SK-N-SH (cell line): ENCODE results near the gene KLF15. TPM values are rescaled to one million over a fixed set of nuclear protein-coding genes. Genes with fewer than 3 reads are reported as not detected.

Experiments
- CTCF ChIA-PET: fragments of 300-600, 350-600 bp; formaldehyde crosslinking; extraction: SDS; loops from one replicate; lab custom pipeline; 2021; lab: Yijun Ruan, JAX
- POLR2A ChIA-PET: fragments of 350-600 bp; sonication (Branson Sonifier 250); formaldehyde crosslinking; extraction: SDS; loops from one replicate; lab custom pipeline; 2020; ENCODE audit warnings: antibody characterized with exemption, inconsistent platforms; lab: Yijun Ruan, JAX
- DNase-seq: peaks from one replicate; pipeline ENCODE4 v3.0.0; 2012
- H2AFZ ChIP-seq: fragments of 200-600 bp; sonication (generic); 2 replicates; pipeline ENCODE4 v1.8.1; 2016; ENCODE audit warnings: antibody characterized with exemption, mild to moderate bottlenecking, low read depth
- H3F3A ChIP-seq: fragments of 200-600 bp; sonication (generic); replicated peaks from 2 replicates; pipeline ENCODE3; 2016; ENCODE audit warnings: antibody characterized with exemption, mild to moderate bottlenecking; ENCODE audit not compliant: insufficient read depth
- H3K27ac ChIP-seq, 2 experiments: fragments of 200-500 bp in 1 of 2; fragments of 200-600 bp in 1 of 2; sonication (Bioruptor generic) in 1 of 2; sonication (generic), shearing (Covaris generic) in 1 of 2; 2 replicates each; pipeline versions ENCODE4 v1.5.1 to v1.6.1; 2014 to 2016; ENCODE audit warnings: low read depth in 2 of 2, inconsistent platforms in 1 of 2, low read length in 1 of 2, mild to moderate bottlenecking in 1 of 2, mixed read lengths in 1 of 2
- H3K27me3 ChIP-seq: fragments of 200-600 bp; sonication (generic), shearing (Covaris generic); 2 replicates; pipeline ENCODE4 v1.6.1; 2016; ENCODE audit warnings: mixed run types; ENCODE audit not compliant: insufficient read depth
- H3K36me3 ChIP-seq, 2 experiments: fragments of 200-500 bp in 1 of 2; fragments of 200-600 bp in 1 of 2; sonication (Bioruptor generic) in 1 of 2; sonication (generic) in 1 of 2; replicated peaks in 1 of 2; 2 replicates each; pipeline versions ENCODE3 to v1.5.1; 2014 to 2016; ENCODE audit warnings: low read length in 1 of 2, mild to moderate bottlenecking in 1 of 2; ENCODE audit not compliant: insufficient read depth in 2 of 2, control insufficient read depth in 1 of 2
- H3K4me1 ChIP-seq, 2 experiments: fragments of 200-500 bp in 1 of 2; fragments of 200-600 bp in 1 of 2; sonication (Bioruptor generic) in 1 of 2; sonication (generic), shearing (Covaris generic) in 1 of 2; 2 replicates each; pipeline versions ENCODE4 v1.5.1 to v1.6.1; 2014 to 2016; ENCODE audit warnings: low read depth in 1 of 2, low read length in 1 of 2, mixed run types in 1 of 2; ENCODE audit not compliant: insufficient read depth in 2 of 2, control insufficient read depth in 1 of 2
- H3K4me2 ChIP-seq: fragments of 200-600 bp; sonication (generic), shearing (Covaris generic); 2 replicates; pipeline ENCODE4 v1.6.1; 2017; ENCODE audit warnings: mixed run types
- H3K4me3 ChIP-seq, 2 experiments: fragments of 200-500 bp in 1 of 2; fragments of 200-600 bp in 1 of 2; sonication (Bioruptor generic) in 1 of 2; sonication (generic), shearing (Covaris generic) in 1 of 2; 2 replicates each; pipeline versions ENCODE4 v1.5.1 to v1.8.1; 2014 to 2016; ENCODE audit warnings: low read depth in 2 of 2, inconsistent platforms in 1 of 2, low read length in 1 of 2, mild to moderate bottlenecking in 1 of 2, mixed read lengths in 1 of 2, moderate library complexity in 1 of 2
- H3K79me2 ChIP-seq: fragments of 200-600 bp; sonication (generic); 2 replicates; pipeline ENCODE4 v1.8.1; 2017; ENCODE audit warnings: mild to moderate bottlenecking; ENCODE audit not compliant: insufficient read depth
- H3K9ac ChIP-seq: fragments of 200-600 bp; sonication (generic); 2 replicates; pipeline ENCODE4 v1.6.1; 2017; ENCODE audit warnings: mixed run types
- H3K9me2 ChIP-seq: fragments of 200-600 bp; sonication (generic); 2 replicates; pipeline ENCODE4 v1.6.1; 2017; ENCODE audit warnings: mixed run types
- H3K9me3 ChIP-seq: fragments of 200-600 bp; sonication (generic); 2 replicates; pipeline ENCODE4 v1.6.1; 2017; ENCODE audit warnings: mixed run types, mild to moderate bottlenecking, moderate library complexity
- H4K20me1 ChIP-seq: fragments of 200-600 bp; sonication (generic); 2 replicates; pipeline ENCODE4 v1.6.1; 2017; ENCODE audit warnings: mild to moderate bottlenecking, mixed run types; ENCODE audit not compliant: insufficient read depth
- CHD2 ChIP-seq: fragments of 150-350 bp; IDR thresholded peaks from 2 replicates; pipeline ENCODE4 v1.6.1; 2018; ENCODE audit warnings: low read length; ENCODE audit not compliant: partially characterized antibody
- ELF1 ChIP-seq: IDR thresholded peaks from 2 replicates; pipeline ENCODE4 v1.4.0; 2012
- EP300 ChIP-seq, 2 experiments: IDR thresholded peaks; 2 replicates each; pipeline versions ENCODE4 v1.4.0 to v1.6.1; 2012; ENCODE audit warnings: borderline replicate concordance in 1 of 2, low read depth in 1 of 2, low read length in 1 of 2
- FOSL2 ChIP-seq: IDR thresholded peaks from 2 replicates; pipeline ENCODE4 v1.4.0; 2012; ENCODE audit warnings: low read depth, mild to moderate bottlenecking, moderate library complexity, borderline replicate concordance
- FOXJ3 ChIP-seq: sonication (generic); formaldehyde crosslinking; IDR thresholded peaks from 2 replicates; pipeline ENCODE4 v1.5.1; 2020; ENCODE audit warnings: mild to moderate bottlenecking, missing genetic modification reagents
- FOXM1 ChIP-seq: IDR thresholded peaks from 2 replicates; pipeline ENCODE4 v1.4.0; 2012; ENCODE audit warnings: low read depth, mild to moderate bottlenecking
- JUND ChIP-seq: IDR thresholded peaks from 2 replicates; pipeline ENCODE4 v1.4.0; 2012
- NFIC ChIP-seq: IDR thresholded peaks from 2 replicates; pipeline ENCODE4 v1.4.0; 2012; ENCODE audit warnings: borderline replicate concordance
- NRF1 ChIP-seq: IDR thresholded peaks from 2 replicates; pipeline ENCODE4 v1.6.1; 2012; ENCODE audit warnings: low read depth, mild to moderate bottlenecking, low read length
- POLR2AphosphoS5 ChIP-seq: IDR thresholded peaks from 2 replicates; pipeline ENCODE4 v1.6.1; 2012; ENCODE audit warnings: low read depth, low read length
- RAD21 ChIP-seq: IDR thresholded peaks from 2 replicates; pipeline ENCODE4 v1.6.1; 2012; ENCODE audit warnings: mild to moderate bottlenecking, low read length
- RFX5 ChIP-seq: IDR thresholded peaks from 2 replicates; pipeline ENCODE4 v1.6.1; 2012; ENCODE audit warnings: mild to moderate bottlenecking, improper control_type of control experiment, low read length
- RXRA ChIP-seq: IDR thresholded peaks from 2 replicates; pipeline ENCODE4 v1.4.0; 2012; ENCODE audit warnings: low read depth, mild to moderate bottlenecking, borderline replicate concordance
- SIN3A ChIP-seq: IDR thresholded peaks from 2 replicates; pipeline ENCODE4 v1.6.1; 2012; ENCODE audit warnings: low read depth, mild to moderate bottlenecking, low read length, moderate library complexity, borderline replicate concordance
- SMC3 ChIP-seq: IDR thresholded peaks from 2 replicates; pipeline ENCODE4 v1.6.1; 2012; ENCODE audit warnings: low read depth, low read length, improper control_type of control experiment
- TCF12 ChIP-seq: IDR thresholded peaks from 2 replicates; pipeline ENCODE4 v1.4.0; 2012
- TEAD4 ChIP-seq: IDR thresholded peaks from 2 replicates; pipeline ENCODE4 v1.4.0; 2012; ENCODE audit warnings: mild to moderate bottlenecking, borderline replicate concordance; ENCODE audit not compliant: insufficient read depth
- WGBS: methylation state at CpG from one replicate; pipeline ENCODE4 v1.1.6; 2017; ENCODE audit warnings: low lambda C conversion rate; 5-methylcytosine and 5-hydroxymethylcytosine counted together
- polyA plus RNA-seq, 3 experiments: library from polyadenylated mRNA; depleted of rRNA; stranded (reverse); fragments of >200 nt; gene quantifications; 2 replicates each; pipeline ENCODE4 v1.2.3, GENCODE V29; 2012
- TF ChIP-seq, protein P1 (sequence below): fragments of 150-350 bp; IDR thresholded peaks from 2 replicates; pipeline ENCODE4 v1.6.1; 2017; ENCODE audit warnings: antibody characterized with exemption, low read length, low read depth, borderline replicate concordance
- TF ChIP-seq, protein P2 (sequence below): IDR thresholded peaks from 2 replicates; pipeline ENCODE4 v1.6.1; 2012; ENCODE audit warnings: mild to moderate bottlenecking, low read depth, low read length, moderate library complexity
- TF ChIP-seq, protein P3 (sequence below): IDR thresholded peaks from 2 replicates; pipeline ENCODE4; 2012
- TF ChIP-seq, protein P4 (sequence below): IDR thresholded peaks from 2 replicates; pipeline ENCODE4 v1.4.0; 2012; ENCODE audit warnings: low read depth

The KLF15 gene
- polyA plus RNA-seq, 1 of the 3 experiments (the other 2 are of a cell fraction), result 0.28 TPM

DNA sequence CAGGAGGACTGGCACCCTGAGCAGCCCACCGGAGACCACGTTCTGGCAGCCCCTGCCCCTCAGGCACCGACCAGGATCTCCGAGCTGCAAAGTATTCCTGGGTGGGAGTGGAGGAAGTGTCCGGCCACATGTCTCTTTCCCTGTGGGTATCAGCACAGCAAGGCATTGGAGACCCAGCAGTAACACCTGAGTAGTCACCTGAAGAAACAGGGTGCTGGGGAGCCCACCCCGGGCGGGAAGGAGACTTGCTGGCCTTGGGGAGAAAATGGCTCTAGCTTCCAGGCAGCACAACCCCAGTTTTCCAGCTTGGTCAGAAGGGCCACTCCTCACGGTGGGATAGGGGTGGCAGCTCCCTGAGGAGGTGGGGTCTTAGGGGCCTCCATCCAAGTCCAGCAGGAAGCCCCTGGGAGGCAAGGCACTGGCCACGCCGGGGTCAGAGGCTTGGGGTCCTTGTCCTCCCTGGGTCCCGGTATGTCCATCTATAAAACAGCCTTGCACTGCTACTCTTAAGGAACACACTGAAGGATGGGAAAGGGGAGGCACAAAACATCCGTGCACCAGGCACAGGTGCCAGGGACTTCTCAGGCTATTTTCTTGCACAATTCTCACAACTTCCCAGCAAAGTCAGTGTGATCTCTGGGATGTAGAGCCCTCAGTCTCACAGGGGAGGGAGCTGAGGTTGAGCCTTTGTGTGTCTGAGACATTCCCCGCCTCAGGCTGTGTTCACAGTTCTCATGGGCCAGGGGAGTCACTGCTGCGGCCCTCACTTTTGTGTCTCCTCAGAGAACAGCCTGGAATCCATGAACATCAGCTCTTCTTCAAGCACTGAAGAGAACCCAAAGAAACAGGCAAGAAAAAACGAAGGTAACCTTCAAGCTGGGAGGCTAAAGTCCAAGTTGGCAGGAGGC, 49.4 kb upstream of the KLF15 start (continued):
- TF ChIP-seq, protein P1, sequence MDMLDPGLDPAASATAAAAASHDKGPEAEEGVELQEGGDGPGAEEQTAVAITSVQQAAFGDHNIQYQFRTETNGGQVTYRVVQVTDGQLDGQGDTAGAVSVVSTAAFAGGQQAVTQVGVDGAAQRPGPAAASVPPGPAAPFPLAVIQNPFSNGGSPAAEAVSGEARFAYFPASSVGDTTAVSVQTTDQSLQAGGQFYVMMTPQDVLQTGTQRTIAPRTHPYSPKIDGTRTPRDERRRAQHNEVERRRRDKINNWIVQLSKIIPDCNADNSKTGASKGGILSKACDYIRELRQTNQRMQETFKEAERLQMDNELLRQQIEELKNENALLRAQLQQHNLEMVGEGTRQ, result no peak
- TF ChIP-seq FOXJ3 (CRISPR knock-in tag) (no peak), POLR2AphosphoS5 (no peak), TCF12 (no peak), RFX5 (no peak), CHD2 (no peak), TEAD4 (no peak)
- TF ChIP-seq, protein P2, sequence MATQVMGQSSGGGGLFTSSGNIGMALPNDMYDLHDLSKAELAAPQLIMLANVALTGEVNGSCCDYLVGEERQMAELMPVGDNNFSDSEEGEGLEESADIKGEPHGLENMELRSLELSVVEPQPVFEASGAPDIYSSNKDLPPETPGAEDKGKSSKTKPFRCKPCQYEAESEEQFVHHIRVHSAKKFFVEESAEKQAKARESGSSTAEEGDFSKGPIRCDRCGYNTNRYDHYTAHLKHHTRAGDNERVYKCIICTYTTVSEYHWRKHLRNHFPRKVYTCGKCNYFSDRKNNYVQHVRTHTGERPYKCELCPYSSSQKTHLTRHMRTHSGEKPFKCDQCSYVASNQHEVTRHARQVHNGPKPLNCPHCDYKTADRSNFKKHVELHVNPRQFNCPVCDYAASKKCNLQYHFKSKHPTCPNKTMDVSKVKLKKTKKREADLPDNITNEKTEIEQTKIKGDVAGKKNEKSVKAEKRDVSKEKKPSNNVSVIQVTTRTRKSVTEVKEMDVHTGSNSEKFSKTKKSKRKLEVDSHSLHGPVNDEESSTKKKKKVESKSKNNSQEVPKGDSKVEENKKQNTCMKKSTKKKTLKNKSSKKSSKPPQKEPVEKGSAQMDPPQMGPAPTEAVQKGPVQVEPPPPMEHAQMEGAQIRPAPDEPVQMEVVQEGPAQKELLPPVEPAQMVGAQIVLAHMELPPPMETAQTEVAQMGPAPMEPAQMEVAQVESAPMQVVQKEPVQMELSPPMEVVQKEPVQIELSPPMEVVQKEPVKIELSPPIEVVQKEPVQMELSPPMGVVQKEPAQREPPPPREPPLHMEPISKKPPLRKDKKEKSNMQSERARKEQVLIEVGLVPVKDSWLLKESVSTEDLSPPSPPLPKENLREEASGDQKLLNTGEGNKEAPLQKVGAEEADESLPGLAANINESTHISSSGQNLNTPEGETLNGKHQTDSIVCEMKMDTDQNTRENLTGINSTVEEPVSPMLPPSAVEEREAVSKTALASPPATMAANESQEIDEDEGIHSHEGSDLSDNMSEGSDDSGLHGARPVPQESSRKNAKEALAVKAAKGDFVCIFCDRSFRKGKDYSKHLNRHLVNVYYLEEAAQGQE, result no peak
- TF ChIP-seq, protein P3, sequence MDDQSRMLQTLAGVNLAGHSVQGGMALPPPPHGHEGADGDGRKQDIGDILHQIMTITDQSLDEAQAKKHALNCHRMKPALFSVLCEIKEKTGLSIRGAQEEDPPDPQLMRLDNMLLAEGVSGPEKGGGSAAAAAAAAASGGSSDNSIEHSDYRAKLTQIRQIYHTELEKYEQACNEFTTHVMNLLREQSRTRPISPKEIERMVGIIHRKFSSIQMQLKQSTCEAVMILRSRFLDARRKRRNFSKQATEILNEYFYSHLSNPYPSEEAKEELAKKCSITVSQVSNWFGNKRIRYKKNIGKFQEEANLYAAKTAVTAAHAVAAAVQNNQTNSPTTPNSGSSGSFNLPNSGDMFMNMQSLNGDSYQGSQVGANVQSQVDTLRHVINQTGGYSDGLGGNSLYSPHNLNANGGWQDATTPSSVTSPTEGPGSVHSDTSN, result no peak
- TF ChIP-seq, protein P4, sequence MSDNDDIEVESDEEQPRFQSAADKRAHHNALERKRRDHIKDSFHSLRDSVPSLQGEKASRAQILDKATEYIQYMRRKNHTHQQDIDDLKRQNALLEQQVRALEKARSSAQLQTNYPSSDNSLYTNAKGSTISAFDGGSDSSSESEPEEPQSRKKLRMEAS, result no peak

DNA sequence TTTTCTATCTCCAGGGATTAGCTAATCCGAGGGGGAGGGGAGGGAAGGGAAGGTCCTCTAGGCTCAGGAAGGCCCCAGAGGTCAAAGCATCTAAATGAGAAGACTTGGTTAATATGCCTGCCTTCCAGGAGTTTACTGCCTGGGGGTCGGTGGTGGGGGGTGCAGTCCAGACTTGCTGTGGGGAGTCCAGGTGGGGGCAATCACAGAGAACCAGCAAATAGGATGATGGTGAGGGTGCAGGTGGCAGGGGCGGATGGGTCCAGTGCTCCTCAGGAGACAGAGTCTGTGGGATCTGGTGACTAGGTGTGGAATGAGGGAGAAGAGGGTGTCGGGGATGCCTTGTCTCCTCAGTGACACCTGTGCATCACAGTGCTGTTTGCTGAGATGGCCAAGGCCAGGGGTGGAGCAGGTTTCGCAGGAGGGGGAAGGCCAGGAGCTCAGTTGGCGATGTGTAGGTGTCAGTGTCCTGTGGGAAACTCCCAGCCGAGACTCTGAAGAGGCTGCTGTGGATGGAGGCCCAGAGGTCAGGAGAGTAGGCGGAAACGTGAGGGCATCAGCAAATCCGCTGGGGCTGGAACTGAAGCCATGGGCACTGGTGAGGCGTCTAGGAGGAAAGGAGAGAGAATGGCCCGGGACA, 45.6 kb upstream of the KLF15 start:
- Histone ChIP-seq H3K9me2 (no peaks in the 10 kb centered on the region), H2AFZ (no peak overlapping the region), H3K79me2 (no peaks in the 10 kb centered on the region), H3K27ac (no peak overlapping the region), H3K4me2 (no peak overlapping the region), H4K20me1 (no peaks in the 10 kb centered on the region), H3F3A (no peaks in the 10 kb centered on the region), H3K4me3 (no peak overlapping the region), H3K4me1 (peaks cover 0 to 4% of the 10 kb centered on the region in 2 experiments; a peak in 1 of 4 replicates), H3K36me3 (no peaks in the 10 kb centered on the region), H3K27me3 (peaks cover 15% of the 10 kb centered on the region), H3K9ac (no peak overlapping the region), H3K9me3 (no peaks in the 10 kb centered on the region)
- ChIA-PET CTCF (interaction anchor here (1.1 kb wide), 1 partner anchor 13 kb away, joined by 3 read pairs; no protein-coding TSS in a partner anchor), POLR2A (no interaction called here)
- no peak for DNase-seq
- 64% methylated on average over 12 of the region's 12 CpGs for WGBS
- TF ChIP-seq JUND (no peak), RFX5 (no peak), TEAD4 (no peak), TCF12 (no peak), SIN3A (no peak), EP300 (IDR thresholded peaks at IDR 0.05; ENCODE audit: borderline replicate concordance in 1 of 2, low read depth in 1 of 2, low read length in 1 of 2) (no peak), NFIC (no peak), RXRA (no peak), FOSL2 (no peak), FOXM1 (no peak), SMC3 (no peak), CHD2 (no peak), ELF1 (no peak), FOXJ3 (CRISPR knock-in tag) (no peak), RAD21 (no peak), NRF1 (no peak)
- TF ChIP-seq, protein P4, result no peak
- TF ChIP-seq, protein P1, result no peak
